ENCODE data around the gene MMAA. TPM values are rescaled to one million over a fixed set of nuclear protein-coding genes. Genes with fewer than 3 reads are reported as not detected.

The MMAA gene
- total RNA-seq, 2 experiments from 2014 or later, result 11.0 to 12.4 TPM

GRCh38 chr4:145703850-145704497 lies 84.8 kb downstream of the MMAA start:
- Mint-ChIP-seq H3K27me3 (peaks cover 3% of the 10 kb centered on the region), H3K4me1 (no peaks in the 10 kb centered on the region)

GRCh38 chr4:145709336-145709735 lies 90.2 kb downstream of the MMAA start:
- peaks cover 15% of the 10 kb centered on the region for H3K9me3 Mint-ChIP-seq
- no peak for ATAC-seq (ENCODE audit: low read depth)
- no peak for DNase-seq
- POLR2A ChIA-PET, result no interaction called here
- no peaks in the 10 kb centered on the region for H3K4me1 Mint-ChIP-seq
- H3K27ac Mint-ChIP-seq, result no peak overlapping the region
- H3K36me3 Mint-ChIP-seq, result peaks cover 10% of the 10 kb centered on the region
- H3K4me3 Mint-ChIP-seq, result no peak overlapping the region
- H3K27me3 Mint-ChIP-seq, result no peaks in the 10 kb centered on the region

More at GRCh38 chr4:145703850-145704497, 84.8 kb downstream of the MMAA start:
- Mint-ChIP-seq H3K9me3 (peaks cover 4% of the 10 kb centered on the region), H3K4me3 (no peak overlapping the region), H3K27ac (no peak overlapping the region), H3K36me3 (peaks cover 3% of the 10 kb centered on the region)
- ATAC-seq (ENCODE audit: low read depth), result no peak
- POLR2A ChIA-PET, result no interaction called here
- no peak for DNase-seq

Other genes starting within 250 kb of the MMAA start
- under 1 TPM; 0.25 to 0.96 TPM for gene SMAD1, start 137.5 kb upstream of the MMAA start, total RNA-seq
- not detected for gene C4orf51, start 60.8 kb downstream of the MMAA start, total RNA-seq